Colon (tissue), 2 donors: ENCODE results near the gene IL34.
"Not testable (repeated sequence)": the region's sequence is repeated elsewhere in the genome, so short reads cannot be mapped to it uniquely, and the experiment has no call there.

ENCODE experiments used
- FAIRE-seq: peaks from 2 replicates; lab custom pipeline; 2012; peaks lifted over from hg19 to GRCh38; lab: Jason Lieb, UNC
- donor health status: control.
- donor health status: control.

The IL34 gene

GRCh38 chr16:70646260-70647241 lies at the start of gene IL34:
Gene IL34 (plus strand): TSS chr16:70646559. CDS start chr16:70646948, 389 bp downstream.
- FAIRE-seq, result no peak

- FAIRE-seq, result no peak
These were observed 49.1 kb upstream of the IL34 start for GRCh38 chr16:70597135-70597835.

GRCh38 chr16:70598937-70599503 lies 47.3 kb upstream of the IL34 start:
- FAIRE-seq, result no peak

- FAIRE-seq, result no peak
These were observed 45.6 kb upstream of the IL34 start for GRCh38 chr16:70600730-70601129.

- no peak for FAIRE-seq
These were observed 44.5 kb upstream of the IL34 start for GRCh38 chr16:70601576-70602575.

- no peak for FAIRE-seq
These were observed 43.5 kb upstream of the IL34 start for GRCh38 chr16:70602831-70603230.

GRCh38 chr16:70604407-70605282 lies 41.7 kb upstream of the IL34 start:
- no peak for FAIRE-seq

- no peak for FAIRE-seq
These were observed 41.1 kb upstream of the IL34 start for GRCh38 chr16:70605283-70605657.

GRCh38 chr16:70608521-70608920 lies 37.8 kb upstream of the IL34 start:
- no peak for FAIRE-seq

- no peak for FAIRE-seq
These were observed 35.8 kb upstream of the IL34 start for GRCh38 chr16:70610273-70611223.

- FAIRE-seq, result no peak
These were observed 35.1 kb upstream of the IL34 start for GRCh38 chr16:70611224-70611598.

GRCh38 chr16:70611785-70612303 lies 34.5 kb upstream of the IL34 start:
- no peak for FAIRE-seq

GRCh38 chr16:70612931-70613330 lies 33.4 kb upstream of the IL34 start:
- FAIRE-seq, result no peak

GRCh38 chr16:70614208-70614951 lies 32.0 kb upstream of the IL34 start:
- no peak for FAIRE-seq

GRCh38 chr16:70615945-70616344 lies 30.4 kb upstream of the IL34 start:
- FAIRE-seq, result no peak

GRCh38 chr16:70621864-70622263 lies 24.5 kb upstream of the IL34 start:
- not testable (repeated sequence) for FAIRE-seq

- no peak for FAIRE-seq
These were observed 18.7 kb upstream of the IL34 start for GRCh38 chr16:70627696-70628095.

GRCh38 chr16:70630960-70631745 lies 15.2 kb upstream of the IL34 start:
- no peak for FAIRE-seq
